ENCODE measurements around the gene ASCL3.

DNA sequence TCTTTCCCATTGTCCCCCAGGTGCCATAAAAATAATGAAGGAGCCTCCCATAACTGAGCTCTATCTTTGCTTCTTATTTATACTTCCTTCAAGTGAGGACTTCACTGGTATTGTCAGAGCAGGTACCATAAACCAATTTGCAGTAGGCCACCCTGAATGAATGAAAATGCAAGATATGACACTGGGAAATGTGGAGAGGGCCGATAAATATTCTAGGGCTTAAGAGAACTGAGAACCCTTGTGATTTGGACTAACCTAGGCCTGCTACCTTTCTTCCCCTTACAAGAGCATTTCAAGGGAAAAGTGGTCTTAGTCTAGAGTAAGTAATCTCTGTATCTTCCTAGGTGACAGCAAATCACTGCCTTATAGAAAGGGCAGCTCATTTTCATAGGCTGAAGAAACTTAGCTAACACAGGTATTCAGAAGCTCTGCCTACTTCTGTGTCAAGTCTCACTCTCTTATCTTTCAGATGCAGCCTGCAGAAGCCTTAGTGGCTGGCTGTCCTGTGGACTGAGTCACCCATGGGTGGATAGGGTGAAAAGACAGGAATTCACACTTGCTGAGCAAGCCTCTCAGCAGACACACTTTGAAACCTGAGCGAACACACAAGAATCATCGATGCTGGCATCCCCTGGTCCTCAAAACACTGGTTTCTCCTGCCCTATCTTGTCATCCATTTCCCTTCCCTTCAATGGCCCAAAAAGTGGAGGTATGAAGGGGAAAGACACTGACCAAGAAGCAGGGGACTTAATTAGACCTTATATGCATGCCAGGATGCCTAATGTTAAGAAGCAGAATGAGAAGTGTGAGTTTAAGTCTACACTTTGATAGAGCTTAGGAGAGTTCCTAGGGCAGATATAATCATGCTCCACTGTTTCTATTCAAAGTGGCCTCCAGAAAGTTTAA lies 45.8 kb upstream of the ASCL3 start:
- TF ChIP-seq EZH2 (IDR thresholded peaks at IDR 0.05; ENCODE audit: borderline replicate concordance, insufficient read depth, low read depth, low read length, poor library complexity, severe bottlenecking) (no peak), CTCF (IDR thresholded peaks at IDR 0.05) (no peak)
